HG03025 (cell line): ENCODE measurements around the gene SLC20A1.
"Not testable (repeated sequence)": the region's sequence is repeated elsewhere in the genome, so short reads cannot be mapped to it uniquely, and the experiment has no call there.

ENCODE experiments used
- ATAC-seq: cut with Tn5 transposase; IDR thresholded peaks from one replicate; pipeline ENCODE4 v1.9.1; 2021; ENCODE audit warnings: mild to moderate bottlenecking, moderate library complexity; ENCODE audit not compliant: unreplicated experiment, low FRiP score

SLC20A1 gene

DNA sequence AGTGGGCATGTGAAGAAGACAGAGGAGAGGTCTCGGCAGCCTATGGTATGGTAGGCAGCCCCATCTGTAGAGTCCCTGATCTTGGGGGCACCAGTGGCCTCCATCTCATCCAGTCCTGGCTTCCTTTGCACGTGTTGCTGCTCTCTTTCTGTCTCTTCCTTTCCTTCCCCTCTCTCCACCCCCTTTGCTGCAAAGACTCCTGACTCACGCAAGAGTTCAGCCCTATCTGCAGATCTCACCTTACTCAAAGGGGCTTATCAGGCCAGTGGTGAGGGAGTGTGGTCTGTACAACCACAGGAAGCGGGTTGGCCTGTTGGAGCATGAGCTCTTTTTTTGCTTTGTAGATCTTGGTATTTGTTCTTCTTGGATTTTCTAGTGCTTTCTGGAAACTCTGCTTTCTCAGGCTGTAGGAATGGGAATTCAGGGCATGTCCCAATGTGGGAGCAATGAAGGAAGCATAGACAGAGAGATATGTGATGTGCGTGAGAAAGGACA is 60.5 kb downstream of the SLC20A1 start:
- no peak for ATAC-seq

- not testable (repeated sequence) for ATAC-seq
Measured at GRCh38 chr2:112706947-112707346, 61.2 kb downstream of the SLC20A1 start.

GRCh38 chr2:112708968-112709367 is 63.2 kb downstream of the SLC20A1 start:
- ATAC-seq = no peak

DNA sequence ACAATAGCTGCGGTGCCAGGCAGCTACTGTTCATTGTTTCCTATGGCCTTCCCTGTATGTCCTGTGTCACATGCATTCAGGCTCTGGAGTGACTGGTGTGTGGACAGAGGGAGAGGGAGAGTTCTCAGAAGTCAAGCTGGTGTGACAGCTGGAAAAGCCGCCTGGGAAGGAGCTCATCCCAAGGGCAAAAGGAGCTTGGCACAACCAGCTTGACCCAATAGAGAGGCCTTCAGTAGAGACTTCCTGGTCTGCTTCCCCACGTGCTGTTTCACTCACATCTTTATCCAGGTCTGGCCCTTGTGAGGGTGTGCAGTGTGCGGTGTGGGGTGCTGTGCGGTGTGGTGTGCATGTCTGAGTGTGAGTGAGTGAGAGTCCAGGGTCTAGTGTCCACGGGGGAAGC is 64.0 kb downstream of the SLC20A1 start:
- no peak for ATAC-seq

- no peak for ATAC-seq
Measured at GRCh38 chr2:112710956-112711750, 65.4 kb downstream of the SLC20A1 start.

GRCh38 chr2:112712465-112712864 is 66.7 kb downstream of the SLC20A1 start:
- no peak for ATAC-seq

DNA sequence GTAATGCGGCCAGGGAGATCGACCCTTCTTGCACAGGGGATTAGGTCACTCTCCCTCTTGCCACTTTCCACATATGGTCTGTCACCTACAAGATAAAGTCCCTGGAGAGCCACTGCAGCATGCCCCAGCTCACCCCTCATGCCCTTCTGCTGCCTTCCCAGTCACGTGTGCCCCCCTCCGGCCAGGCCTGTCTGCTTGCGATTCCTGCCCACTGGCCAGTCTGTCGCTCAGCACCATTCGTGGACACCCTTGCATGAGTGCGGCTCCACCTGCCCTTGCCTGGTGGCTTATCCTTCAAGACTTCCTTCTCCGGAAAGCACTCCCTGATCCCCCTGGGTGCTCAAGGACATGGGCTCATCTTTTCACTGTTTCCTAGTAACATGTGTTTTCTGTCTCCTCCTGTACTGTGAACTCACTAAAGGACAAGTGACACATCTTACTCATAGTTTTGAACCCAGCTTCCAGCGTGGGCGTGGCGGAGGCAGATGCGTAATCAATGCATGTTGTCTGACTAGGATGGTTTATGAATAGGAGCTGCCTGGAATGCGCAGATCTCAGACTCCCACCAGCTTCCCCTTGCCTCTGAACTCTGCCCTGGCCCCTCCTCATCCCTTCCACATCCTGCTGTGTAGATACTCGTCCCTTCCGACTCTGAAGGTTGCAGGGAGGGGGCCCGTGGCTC is 67.3 kb downstream of the SLC20A1 start:
- ATAC-seq = no peak
